GM13976 (cell line): ENCODE results near the gene EEF1A2.

Source experiments
- DNase-seq: peaks from one replicate; pipeline ENCODE4 v3.0.0; 2012; ENCODE audit warnings: low spot score
- in situ Hi-C: fragments of 300-500 bp; cut with MboI; formaldehyde crosslinking; loops from one replicate; pipeline ENCODE4 v1.12.0; 2022; ENCODE audit warnings: low sequenced_read_pairs, mixed read lengths, inconsistent platforms; ENCODE audit not compliant: unreplicated experiment
- TF ChIP-seq, protein P1 (sequence below): IDR thresholded peaks from 2 replicates; pipeline ENCODE4 v1.5.1; 2012; ENCODE audit warnings: borderline replicate concordance, mild to moderate bottlenecking; ENCODE audit not compliant: insufficient read depth; ENCODE audit errors: extremely low read depth, missing control alignments, control extremely low read depth

Gene EEF1A2

DNA sequence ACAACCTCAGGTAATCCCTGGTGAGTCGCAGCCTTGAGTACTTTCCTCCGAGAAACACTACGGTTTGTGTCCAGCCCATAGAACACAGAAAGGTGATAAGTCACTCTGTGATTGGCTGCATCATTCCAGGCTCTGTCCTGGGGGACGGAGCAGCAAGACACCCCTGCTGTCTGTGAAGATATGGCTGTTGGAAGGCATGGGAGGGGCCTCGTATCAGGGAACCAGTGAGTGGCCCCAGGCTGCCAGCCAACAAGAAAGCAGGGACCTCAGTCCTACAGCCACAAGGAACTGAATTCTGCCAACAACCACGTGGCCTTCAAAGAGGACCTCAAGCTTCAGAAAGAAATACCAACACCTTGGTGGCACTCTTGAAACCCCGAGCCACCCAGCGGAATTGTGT is 6.4 kb upstream of the EEF1A2 start:
- TF ChIP-seq, protein P1, sequence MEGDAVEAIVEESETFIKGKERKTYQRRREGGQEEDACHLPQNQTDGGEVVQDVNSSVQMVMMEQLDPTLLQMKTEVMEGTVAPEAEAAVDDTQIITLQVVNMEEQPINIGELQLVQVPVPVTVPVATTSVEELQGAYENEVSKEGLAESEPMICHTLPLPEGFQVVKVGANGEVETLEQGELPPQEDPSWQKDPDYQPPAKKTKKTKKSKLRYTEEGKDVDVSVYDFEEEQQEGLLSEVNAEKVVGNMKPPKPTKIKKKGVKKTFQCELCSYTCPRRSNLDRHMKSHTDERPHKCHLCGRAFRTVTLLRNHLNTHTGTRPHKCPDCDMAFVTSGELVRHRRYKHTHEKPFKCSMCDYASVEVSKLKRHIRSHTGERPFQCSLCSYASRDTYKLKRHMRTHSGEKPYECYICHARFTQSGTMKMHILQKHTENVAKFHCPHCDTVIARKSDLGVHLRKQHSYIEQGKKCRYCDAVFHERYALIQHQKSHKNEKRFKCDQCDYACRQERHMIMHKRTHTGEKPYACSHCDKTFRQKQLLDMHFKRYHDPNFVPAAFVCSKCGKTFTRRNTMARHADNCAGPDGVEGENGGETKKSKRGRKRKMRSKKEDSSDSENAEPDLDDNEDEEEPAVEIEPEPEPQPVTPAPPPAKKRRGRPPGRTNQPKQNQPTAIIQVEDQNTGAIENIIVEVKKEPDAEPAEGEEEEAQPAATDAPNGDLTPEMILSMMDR = no peak
- no peak for DNase-seq
- in situ Hi-C loops = no loop called here

DNA sequence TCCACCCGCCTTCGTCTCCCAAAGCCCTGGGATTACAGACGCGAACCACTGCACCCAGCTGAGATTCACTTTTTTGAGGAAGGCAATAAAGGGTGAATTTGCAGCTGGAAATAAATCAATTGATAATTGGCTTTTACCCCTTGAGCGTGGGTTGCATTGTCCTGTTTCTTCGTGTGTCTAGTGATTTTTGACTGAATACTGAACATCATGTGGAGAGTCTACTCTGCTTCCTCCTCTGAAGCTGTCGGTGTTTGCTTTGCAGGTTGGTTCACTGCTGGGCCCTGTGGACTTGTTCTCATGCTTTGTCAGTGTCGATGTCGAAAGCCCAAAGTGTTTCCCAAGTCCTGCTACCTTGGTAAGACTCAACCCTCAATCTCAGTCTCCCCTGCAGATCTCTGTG is 5.8 kb upstream of the EEF1A2 start:
- in situ Hi-C loops = no loop called here
- TF ChIP-seq, protein P1 = no peak
- no peak for DNase-seq

DNA sequence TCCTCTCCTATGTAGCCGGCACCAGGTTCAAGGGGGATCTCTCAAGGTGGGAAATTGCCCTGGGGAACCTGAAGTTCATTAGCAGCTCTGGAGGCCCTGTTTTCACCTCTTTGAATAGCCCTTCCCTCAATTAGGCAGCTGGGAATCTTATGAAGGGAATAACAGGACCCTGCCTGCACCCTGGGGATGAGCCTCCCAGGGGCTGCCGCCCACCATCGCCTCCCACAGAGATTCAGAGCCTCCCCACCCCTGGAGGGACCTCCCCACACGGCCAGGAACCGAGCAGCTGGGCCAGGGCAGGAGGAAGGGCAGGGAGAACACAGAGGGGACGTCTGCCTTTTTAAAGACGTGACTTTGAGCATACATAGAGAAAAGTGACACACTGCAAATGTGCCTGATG is 4.6 kb upstream of the EEF1A2 start:
- TF ChIP-seq, protein P1 = no peak
- DNase-seq = no peak
- in situ Hi-C loops = no loop called here

DNA sequence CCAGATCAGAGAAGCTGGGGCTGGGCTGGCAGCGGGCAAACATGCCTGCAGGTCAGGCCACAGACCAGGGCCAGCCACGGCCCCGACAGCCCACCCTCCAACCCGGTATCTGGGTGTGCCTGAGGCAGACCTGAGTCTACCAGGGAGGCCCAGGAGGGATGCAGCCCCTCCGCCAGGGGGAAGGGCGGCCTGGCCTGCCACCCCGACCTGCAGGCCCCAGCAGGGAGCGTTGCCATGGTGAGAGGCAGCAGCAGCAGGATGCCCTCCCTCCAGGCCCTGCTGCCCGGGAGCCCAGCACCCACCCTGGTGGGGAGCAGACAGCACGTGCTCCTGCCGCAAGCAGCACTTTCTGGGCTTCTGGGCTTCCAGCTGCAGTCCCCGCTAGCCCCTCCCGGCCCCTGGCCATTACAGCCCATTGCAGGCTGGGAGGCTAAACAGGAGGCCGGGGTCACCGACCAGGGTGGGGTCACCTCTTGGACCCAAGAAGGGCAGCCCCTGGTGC is 3.8 kb upstream of the EEF1A2 start:
- in situ Hi-C loops = no loop called here
- TF ChIP-seq, protein P1 = no peak
- DNase-seq = no peak

DNA sequence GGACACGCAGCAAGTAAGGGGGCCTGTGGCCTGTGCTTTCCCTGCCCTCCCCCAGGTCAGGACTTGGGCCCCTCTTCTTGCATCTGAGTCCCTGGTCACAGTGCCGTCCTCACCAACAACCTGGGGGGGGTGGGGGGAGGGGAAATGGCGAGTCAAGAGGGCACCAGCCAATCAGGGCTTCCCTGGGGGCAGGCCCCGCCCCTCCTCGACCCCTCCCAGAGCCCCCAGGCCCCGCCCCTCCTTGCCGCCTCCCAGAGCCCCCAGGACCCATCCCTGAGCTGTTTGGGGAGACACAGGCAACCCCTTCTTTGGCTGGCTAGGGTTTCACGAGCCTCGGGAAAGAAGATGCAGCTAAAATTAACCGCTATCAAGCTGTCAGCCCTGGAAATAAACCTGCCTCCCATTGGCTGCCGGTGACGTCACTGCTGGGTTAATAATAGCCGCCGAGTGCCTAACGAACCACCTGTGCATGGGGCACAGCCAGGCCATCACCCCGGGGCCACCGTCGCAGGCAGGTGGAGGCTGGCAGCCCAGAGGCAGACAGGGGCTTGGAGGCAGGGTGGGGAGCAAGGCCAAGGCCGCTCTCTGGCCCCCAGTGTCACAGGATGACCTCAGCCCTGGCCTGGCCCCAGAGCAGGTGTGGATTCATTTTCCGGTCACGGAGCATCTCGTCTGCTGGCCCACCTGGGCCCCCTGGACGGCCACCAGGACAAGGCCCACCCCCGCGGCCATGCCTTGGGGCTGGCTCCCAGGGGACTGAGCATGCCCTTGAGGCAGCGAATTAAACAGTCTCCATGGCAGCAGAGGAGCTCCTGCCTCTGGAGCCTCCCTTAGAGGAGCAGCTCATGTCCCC is 3.2 kb upstream of the EEF1A2 start:
- no peak for DNase-seq
- in situ Hi-C loops = no loop called here
- TF ChIP-seq, protein P1 = no peak

DNA sequence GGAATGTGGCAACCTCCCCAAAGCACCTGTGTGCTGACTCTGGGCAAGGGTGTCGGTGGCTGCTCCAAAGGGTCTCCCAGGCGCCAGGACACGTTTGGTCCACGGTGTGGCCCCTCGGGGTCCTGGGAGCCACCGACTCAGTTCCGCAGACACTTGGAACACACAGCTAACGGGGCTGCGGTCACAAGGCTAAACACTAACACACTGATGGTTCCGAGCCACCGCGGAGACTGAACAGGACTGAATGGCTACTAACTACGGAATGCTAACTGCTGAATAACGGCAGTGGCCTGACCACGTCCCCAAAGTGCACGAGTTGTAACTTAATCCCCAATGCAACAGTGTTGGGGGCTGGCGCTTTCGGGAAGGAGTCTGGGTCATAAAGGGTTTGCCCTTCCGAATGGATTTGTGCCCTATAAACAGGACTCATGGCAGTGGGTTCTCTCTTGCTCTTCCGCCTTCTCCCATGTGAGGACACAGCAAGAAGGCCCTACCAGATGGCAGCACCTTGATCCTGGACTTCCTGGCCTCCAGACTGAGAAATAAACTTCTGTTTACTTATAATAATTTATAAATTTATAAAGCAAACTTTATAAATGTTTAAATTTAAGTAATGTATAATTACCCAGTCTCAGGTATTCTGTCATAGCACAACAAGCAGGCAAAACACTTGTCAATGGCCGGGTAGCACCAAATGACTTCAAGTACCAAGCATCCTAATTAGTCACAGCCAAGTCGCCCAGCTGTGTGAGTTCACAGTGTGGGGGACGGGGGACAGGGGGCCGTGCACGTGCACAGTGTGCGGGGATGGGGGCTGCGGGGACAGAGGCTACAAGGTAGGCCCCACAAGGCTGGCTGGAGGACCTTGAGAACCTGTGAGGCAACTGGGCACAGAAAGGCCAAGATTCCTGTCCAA is 2.3 kb upstream of the EEF1A2 start:
- TF ChIP-seq, protein P1 = no peak
- in situ Hi-C loops = no loop called here
- DNase-seq = no peak
